ENCODE measurements around the gene GPRC5A.

GPRC5A gene

DNA sequence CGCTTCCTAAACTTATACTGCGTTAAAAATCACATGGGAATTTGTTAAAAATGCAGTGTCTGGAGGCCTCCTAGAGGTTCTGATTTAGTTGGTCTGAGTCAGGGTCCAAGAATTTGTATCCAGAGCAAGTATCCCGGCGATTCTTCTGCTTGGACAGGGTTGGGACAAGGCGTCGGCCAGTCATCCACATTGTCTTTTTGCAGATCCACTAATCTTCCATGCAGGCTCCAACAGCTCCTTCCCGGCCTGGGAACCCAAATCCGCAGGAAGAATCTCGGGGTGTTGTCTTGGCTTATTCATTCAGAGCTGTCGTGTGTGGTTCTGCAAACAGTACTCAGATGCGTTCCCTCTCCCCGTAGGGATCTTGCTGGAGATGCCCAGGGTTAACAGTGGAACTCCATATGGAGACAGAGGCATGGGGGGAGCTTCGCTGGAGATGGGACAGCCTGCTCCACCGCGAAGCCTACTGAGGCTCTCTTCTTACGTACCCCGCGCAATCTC lies 35.3 kb downstream of the GPRC5A start:
- no peaks in the 10 kb centered on the region for H3K9me3 ChIP-seq (ENCODE audit: control insufficient read depth, insufficient read depth, low read depth, low read length)
- TF ChIP-seq ZNF248 (tag by site-specific recombination; IDR thresholded peaks at IDR 0.05) (no peak), ZNF157 (tag by site-specific recombination; IDR thresholded peaks at IDR 0.05) (no peak)
- TF ChIP-seq, protein P1, sequence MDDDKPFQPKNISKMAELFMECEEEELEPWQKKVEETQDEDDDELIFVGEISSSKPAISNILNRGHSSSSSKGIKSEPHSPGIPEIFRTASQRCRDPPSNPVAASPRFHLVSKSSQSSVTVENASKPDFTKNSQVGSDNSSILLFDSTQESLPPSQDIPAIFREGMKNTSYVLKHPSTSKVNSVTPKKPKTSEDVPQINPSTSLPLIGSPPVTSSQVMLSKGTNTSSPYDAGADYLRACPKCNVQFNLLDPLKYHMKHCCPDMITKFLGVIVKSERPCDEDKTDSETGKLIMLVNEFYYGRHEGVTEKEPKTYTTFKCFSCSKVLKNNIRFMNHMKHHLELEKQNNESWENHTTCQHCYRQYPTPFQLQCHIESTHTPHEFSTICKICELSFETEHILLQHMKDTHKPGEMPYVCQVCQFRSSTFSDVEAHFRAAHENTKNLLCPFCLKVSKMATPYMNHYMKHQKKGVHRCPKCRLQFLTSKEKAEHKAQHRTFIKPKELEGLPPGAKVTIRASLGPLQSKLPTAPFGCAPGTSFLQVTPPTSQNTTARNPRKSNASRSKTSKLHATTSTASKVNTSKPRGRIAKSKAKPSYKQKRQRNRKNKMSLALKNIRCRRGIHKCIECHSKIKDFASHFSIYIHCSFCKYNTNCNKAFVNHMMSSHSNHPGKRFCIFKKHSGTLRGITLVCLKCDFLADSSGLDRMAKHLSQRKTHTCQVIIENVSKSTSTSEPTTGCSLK (tag by site-specific recombination; IDR thresholded peaks at IDR 0.05): no peak
- H3K36me3 ChIP-seq (ENCODE audit: control insufficient read depth in 2 of 2, insufficient read depth in 1 of 2, low read length in 2 of 2): no peaks in the 10 kb centered on the region; a peak in 1 of 3 replicates
- H3K4me1 ChIP-seq (ENCODE audit: control insufficient read depth, insufficient read depth, low read length): no peaks in the 10 kb centered on the region
- CTCF ChIA-PET: interaction anchor here (0.6 to 1.1 kb wide), 3 partner anchors 10 to 56 kb away, joined by 3 to 7 read pairs (median 3); no protein-coding TSS in a partner anchor
- H3K27ac ChIP-seq (ENCODE audit: extremely low read depth, low read depth, low read length): no peak overlapping the region
- H3K4me3 ChIP-seq (ENCODE audit: low read depth, low read length): no peak overlapping the region
- POLR2A ChIA-PET: no interaction called here

DNA sequence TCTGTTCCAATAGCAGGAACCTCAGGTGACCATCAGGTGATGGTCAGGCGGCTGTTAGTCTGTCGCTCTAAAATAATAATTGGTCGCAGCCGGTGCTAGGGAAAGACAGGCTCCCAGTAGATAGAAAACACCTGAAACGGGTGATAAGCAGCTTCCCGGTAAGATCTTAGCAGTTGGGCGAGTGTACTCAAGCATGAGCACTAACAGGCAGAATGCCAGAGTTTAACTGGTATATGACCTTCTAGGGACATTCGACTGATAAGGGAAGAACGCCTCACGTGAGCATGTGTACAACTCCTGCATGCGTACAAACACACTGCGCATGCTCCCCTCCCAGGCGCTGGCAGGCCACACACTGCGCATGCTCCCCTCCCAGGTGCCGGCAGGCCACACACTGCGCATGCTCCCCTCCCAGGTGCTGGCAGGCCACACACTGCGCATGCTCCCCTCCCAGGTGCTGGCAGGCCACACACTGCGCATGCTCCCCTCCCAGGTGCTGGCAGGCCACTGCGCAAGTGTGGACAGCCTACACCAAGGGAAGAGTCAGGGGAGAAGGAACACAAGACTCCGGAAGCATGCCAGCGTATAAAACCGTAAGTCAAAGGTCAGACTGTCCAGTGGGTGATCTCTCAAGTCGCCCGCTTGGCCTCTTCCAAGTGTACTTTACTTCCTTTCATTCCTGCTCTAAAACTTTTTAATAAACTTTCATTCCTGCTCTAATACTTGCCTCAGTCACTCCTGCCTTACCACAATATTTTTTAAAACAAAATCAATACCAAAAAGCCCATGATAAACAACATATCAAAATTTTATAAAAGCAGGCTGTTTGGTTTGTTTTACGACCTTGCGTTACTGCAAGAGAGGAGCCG lies 36.1 kb downstream of the GPRC5A start:
- ChIA-PET POLR2A (no interaction called here), CTCF (interaction anchor here (0.6 to 1.1 kb wide), 2 partner anchors 11 to 29 kb away, joined by 3 to 7 read pairs; no protein-coding TSS in a partner anchor)
- no peaks in the 10 kb centered on the region; a peak in 1 of 3 replicates for H3K36me3 ChIP-seq (ENCODE audit: control insufficient read depth in 2 of 2, insufficient read depth in 1 of 2, low read length in 2 of 2)
- no peaks in the 10 kb centered on the region for H3K9me3 ChIP-seq (ENCODE audit: control insufficient read depth, insufficient read depth, low read depth, low read length)
- TF ChIP-seq, protein P2, sequence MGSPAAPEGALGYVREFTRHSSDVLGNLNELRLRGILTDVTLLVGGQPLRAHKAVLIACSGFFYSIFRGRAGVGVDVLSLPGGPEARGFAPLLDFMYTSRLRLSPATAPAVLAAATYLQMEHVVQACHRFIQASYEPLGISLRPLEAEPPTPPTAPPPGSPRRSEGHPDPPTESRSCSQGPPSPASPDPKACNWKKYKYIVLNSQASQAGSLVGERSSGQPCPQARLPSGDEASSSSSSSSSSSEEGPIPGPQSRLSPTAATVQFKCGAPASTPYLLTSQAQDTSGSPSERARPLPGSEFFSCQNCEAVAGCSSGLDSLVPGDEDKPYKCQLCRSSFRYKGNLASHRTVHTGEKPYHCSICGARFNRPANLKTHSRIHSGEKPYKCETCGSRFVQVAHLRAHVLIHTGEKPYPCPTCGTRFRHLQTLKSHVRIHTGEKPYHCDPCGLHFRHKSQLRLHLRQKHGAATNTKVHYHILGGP (tag by site-specific recombination; IDR thresholded peaks at IDR 0.05): no peak
- TF ChIP-seq ZNF423 (tag by site-specific recombination; IDR thresholded peaks at IDR 0.05) (no peak), ZFP41 (tag by site-specific recombination; IDR thresholded peaks at IDR 0.05; ENCODE audit: borderline replicate concordance) (no peak), ZNF529 (tag by site-specific recombination; IDR thresholded peaks at IDR 0.05; ENCODE audit: insufficient replicate concordance) (no peak), ZNF560 (tag by site-specific recombination; IDR thresholded peaks at IDR 0.05; ENCODE audit: borderline replicate concordance) (no peak), ZNF585B (tag by site-specific recombination; IDR thresholded peaks at IDR 0.05) (no peak), ZNF2 (tag by site-specific recombination; IDR thresholded peaks at IDR 0.05) (no peak), ZNF621 (tag by site-specific recombination; IDR thresholded peaks at IDR 0.05) (no peak), ZNF366 (tag by site-specific recombination; conservative IDR thresholded peaks at IDR 0.05) (no peak), ZNF548 (tag by site-specific recombination; IDR thresholded peaks at IDR 0.05) (no peak), ZNF48 (tag by site-specific recombination; IDR thresholded peaks at IDR 0.05) (no peak), KLF1 (tag by site-specific recombination; IDR thresholded peaks at IDR 0.05) (no peak), ZNF747 (tag by site-specific recombination; IDR thresholded peaks at IDR 0.05) (no peak), ZNF677 (tag by site-specific recombination; IDR thresholded peaks at IDR 0.05) (no peak)
- TF ChIP-seq, protein P3, sequence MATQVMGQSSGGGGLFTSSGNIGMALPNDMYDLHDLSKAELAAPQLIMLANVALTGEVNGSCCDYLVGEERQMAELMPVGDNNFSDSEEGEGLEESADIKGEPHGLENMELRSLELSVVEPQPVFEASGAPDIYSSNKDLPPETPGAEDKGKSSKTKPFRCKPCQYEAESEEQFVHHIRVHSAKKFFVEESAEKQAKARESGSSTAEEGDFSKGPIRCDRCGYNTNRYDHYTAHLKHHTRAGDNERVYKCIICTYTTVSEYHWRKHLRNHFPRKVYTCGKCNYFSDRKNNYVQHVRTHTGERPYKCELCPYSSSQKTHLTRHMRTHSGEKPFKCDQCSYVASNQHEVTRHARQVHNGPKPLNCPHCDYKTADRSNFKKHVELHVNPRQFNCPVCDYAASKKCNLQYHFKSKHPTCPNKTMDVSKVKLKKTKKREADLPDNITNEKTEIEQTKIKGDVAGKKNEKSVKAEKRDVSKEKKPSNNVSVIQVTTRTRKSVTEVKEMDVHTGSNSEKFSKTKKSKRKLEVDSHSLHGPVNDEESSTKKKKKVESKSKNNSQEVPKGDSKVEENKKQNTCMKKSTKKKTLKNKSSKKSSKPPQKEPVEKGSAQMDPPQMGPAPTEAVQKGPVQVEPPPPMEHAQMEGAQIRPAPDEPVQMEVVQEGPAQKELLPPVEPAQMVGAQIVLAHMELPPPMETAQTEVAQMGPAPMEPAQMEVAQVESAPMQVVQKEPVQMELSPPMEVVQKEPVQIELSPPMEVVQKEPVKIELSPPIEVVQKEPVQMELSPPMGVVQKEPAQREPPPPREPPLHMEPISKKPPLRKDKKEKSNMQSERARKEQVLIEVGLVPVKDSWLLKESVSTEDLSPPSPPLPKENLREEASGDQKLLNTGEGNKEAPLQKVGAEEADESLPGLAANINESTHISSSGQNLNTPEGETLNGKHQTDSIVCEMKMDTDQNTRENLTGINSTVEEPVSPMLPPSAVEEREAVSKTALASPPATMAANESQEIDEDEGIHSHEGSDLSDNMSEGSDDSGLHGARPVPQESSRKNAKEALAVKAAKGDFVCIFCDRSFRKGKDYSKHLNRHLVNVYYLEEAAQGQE (tag by site-specific recombination; IDR thresholded peaks at IDR 0.05): no peak
- TF ChIP-seq, protein P1 (tag by site-specific recombination; IDR thresholded peaks at IDR 0.05): no peak
- TF ChIP-seq, protein P4, sequence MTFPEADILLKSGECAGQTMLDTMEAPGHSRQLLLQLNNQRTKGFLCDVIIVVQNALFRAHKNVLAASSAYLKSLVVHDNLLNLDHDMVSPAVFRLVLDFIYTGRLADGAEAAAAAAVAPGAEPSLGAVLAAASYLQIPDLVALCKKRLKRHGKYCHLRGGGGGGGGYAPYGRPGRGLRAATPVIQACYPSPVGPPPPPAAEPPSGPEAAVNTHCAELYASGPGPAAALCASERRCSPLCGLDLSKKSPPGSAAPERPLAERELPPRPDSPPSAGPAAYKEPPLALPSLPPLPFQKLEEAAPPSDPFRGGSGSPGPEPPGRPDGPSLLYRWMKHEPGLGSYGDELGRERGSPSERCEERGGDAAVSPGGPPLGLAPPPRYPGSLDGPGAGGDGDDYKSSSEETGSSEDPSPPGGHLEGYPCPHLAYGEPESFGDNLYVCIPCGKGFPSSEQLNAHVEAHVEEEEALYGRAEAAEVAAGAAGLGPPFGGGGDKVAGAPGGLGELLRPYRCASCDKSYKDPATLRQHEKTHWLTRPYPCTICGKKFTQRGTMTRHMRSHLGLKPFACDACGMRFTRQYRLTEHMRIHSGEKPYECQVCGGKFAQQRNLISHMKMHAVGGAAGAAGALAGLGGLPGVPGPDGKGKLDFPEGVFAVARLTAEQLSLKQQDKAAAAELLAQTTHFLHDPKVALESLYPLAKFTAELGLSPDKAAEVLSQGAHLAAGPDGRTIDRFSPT (tag by site-specific recombination; IDR thresholded peaks at IDR 0.05): no peak
- TF ChIP-seq, protein P5, sequence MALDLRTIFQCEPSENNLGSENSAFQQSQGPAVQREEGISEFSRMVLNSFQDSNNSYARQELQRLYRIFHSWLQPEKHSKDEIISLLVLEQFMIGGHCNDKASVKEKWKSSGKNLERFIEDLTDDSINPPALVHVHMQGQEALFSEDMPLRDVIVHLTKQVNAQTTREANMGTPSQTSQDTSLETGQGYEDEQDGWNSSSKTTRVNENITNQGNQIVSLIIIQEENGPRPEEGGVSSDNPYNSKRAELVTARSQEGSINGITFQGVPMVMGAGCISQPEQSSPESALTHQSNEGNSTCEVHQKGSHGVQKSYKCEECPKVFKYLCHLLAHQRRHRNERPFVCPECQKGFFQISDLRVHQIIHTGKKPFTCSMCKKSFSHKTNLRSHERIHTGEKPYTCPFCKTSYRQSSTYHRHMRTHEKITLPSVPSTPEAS (tag by site-specific recombination; IDR thresholded peaks at IDR 0.05): no peak
- no peak overlapping the region for H3K27ac ChIP-seq (ENCODE audit: extremely low read depth, low read depth, low read length)
- H3K4me3 ChIP-seq (ENCODE audit: low read depth, low read length): no peak overlapping the region
- no peaks in the 10 kb centered on the region for H3K4me1 ChIP-seq (ENCODE audit: control insufficient read depth, insufficient read depth, low read length)

Data from HEK293 (cell line).